ENCODE results near the gene STRN3.

- TF ChIP-seq CTCF (IDR thresholded peaks at IDR 0.05; ENCODE audit: poor library complexity) (no peak), EZH2 (IDR thresholded peaks at IDR 0.05; ENCODE audit: borderline replicate concordance) (no peak)
Observed at GRCh38 chr14:30848449-30849240, 177.5 kb downstream of the STRN3 start.
